ENCODE results near the gene KIF9. TPM values are rescaled to one million over a fixed set of nuclear protein-coding genes. Genes with fewer than 3 reads are reported as not detected.
"Not testable (repeated sequence)": the region's sequence is repeated elsewhere in the genome, so short reads cannot be mapped to it uniquely, and the experiment has no call there.

Gene KIF9
- total RNA-seq, 4 donors from 2014 or later, result 5.4 to 7.3 (median 6.4) TPM

DNA sequence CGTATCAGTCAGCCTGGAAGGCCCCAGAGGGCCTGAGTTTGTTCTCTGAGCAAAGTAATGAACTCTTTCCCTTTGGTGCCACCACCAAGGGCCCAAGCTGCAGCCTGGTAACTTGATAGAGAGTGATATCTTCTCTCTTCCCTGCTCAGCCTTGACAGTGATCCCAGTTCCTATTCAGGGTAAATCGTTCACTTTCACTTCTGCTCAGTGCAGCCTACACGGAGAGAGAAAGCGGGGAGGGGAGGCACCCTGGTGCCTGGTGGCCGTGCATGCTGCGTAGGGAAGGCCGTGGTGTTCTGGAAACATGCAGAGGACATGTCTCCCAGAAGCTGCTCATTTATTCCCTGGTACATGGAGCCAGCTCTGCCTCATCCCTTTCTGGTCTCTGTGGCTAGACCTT is 54.9 kb downstream of the KIF9 start:
- TF ChIP-seq, protein P1, sequence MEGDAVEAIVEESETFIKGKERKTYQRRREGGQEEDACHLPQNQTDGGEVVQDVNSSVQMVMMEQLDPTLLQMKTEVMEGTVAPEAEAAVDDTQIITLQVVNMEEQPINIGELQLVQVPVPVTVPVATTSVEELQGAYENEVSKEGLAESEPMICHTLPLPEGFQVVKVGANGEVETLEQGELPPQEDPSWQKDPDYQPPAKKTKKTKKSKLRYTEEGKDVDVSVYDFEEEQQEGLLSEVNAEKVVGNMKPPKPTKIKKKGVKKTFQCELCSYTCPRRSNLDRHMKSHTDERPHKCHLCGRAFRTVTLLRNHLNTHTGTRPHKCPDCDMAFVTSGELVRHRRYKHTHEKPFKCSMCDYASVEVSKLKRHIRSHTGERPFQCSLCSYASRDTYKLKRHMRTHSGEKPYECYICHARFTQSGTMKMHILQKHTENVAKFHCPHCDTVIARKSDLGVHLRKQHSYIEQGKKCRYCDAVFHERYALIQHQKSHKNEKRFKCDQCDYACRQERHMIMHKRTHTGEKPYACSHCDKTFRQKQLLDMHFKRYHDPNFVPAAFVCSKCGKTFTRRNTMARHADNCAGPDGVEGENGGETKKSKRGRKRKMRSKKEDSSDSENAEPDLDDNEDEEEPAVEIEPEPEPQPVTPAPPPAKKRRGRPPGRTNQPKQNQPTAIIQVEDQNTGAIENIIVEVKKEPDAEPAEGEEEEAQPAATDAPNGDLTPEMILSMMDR (IDR thresholded peaks at IDR 0.05), result no peak
- TF ChIP-seq POLR2A (IDR thresholded peaks at IDR 0.05; ENCODE audit: low read depth) (no peak), EP300 (IDR thresholded peaks at IDR 0.05) (no peak), POLR2AphosphoS5 (IDR thresholded peaks at IDR 0.05) (no peak)
- no peaks in the 10 kb centered on the region for H3K36me3 ChIP-seq
- intact Hi-C loops (cut with DNase I), result no loop called here
- no peaks in the 10 kb centered on the region for H3K4me1 ChIP-seq
- DNase-seq (ENCODE audit: extremely low spot score), result no peak
- no peak overlapping the region for H3K27ac ChIP-seq (replicated peaks in 1 of 4)
- H3K9me3 ChIP-seq, result no peaks in the 10 kb centered on the region
- H3K27me3 ChIP-seq, result no peaks in the 10 kb centered on the region
- H3K4me3 ChIP-seq, result no peak overlapping the region
- 68% methylated on average over 7 of the region's 7 CpGs for WGBS

DNA sequence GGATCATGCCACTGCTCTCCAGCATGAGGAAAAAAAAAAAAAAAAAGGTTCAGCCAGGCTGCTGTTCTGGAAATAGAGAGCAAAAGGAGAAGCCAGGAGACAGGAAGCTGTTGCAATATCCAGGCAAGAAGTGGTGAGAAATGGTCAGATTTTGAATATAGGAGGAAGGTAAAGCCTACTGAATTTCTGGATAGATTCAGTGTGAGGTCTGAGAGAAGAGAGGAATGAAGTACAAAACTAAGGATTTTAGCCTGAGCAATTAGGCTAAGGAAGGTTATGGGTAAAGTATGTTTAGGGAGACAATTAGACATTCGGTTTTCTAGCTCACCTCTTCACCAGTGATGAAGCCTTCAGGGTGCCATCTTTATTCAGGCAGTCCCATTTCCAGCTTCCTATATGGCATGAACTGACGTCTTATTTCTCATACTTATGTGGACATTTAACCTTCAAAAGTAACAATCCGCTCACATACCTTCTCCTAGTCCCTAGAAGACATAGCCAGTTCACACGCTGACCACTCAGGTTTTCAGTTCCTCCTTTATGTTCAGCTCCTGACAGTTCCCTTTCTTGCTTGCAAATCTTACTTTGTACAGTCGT is 57.2 kb downstream of the KIF9 start:
- H3K36me3 ChIP-seq, result no peaks in the 10 kb centered on the region
- intact Hi-C loops (cut with DNase I), result no loop called here
- no peak for DNase-seq (ENCODE audit: extremely low spot score)
- 81% methylated on average over 5 of the region's 5 CpGs for WGBS
- TF ChIP-seq POLR2AphosphoS5 (IDR thresholded peaks at IDR 0.05) (no peak), EP300 (IDR thresholded peaks at IDR 0.05) (no peak), POLR2A (IDR thresholded peaks at IDR 0.05; ENCODE audit: low read depth) (no peak)
- TF ChIP-seq, protein P1 (IDR thresholded peaks at IDR 0.05), result no peak
- no peaks in the 10 kb centered on the region for H3K27me3 ChIP-seq
- H3K9me3 ChIP-seq, result no peaks in the 10 kb centered on the region
- no peaks in the 10 kb centered on the region for H3K4me1 ChIP-seq
- no peak overlapping the region for H3K27ac ChIP-seq (replicated peaks in 1 of 4)
- no peak overlapping the region for H3K4me3 ChIP-seq

DNA sequence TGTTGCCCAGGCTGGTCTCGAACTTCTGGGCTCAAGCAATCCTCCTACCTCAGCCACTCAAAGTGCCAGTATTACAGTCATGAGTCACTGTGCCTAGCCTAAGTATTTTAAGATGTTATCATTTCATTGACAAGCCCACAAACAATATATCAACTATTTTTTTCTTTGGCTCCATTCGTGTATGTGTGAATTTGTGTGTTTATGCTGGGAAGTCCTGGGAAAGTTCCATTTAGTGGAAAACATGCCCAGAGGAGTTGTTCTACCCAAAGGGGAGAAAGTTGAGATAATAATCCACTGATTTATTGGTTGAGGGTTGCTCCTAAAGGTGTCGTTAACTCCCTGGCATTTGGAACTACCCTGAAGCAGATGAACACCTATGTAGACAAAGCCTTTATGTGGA is 58.8 kb downstream of the KIF9 start:
- no peak for DNase-seq (ENCODE audit: extremely low spot score)
- TF ChIP-seq POLR2A (IDR thresholded peaks at IDR 0.05; ENCODE audit: low read depth) (no peak), POLR2AphosphoS5 (IDR thresholded peaks at IDR 0.05) (no peak), EP300 (IDR thresholded peaks at IDR 0.05) (no peak)
- TF ChIP-seq, protein P1 (IDR thresholded peaks at IDR 0.05), result no peak
- H3K4me3 ChIP-seq, result no peak overlapping the region
- 81% methylated on average over 3 of the region's 3 CpGs for WGBS
- no peaks in the 10 kb centered on the region for H3K4me1 ChIP-seq
- intact Hi-C loops (cut with DNase I), result no loop called here
- H3K36me3 ChIP-seq, result no peaks in the 10 kb centered on the region
- H3K27ac ChIP-seq (replicated peaks in 1 of 4), result no peak overlapping the region
- H3K9me3 ChIP-seq, result no peaks in the 10 kb centered on the region
- no peaks in the 10 kb centered on the region for H3K27me3 ChIP-seq

DNA sequence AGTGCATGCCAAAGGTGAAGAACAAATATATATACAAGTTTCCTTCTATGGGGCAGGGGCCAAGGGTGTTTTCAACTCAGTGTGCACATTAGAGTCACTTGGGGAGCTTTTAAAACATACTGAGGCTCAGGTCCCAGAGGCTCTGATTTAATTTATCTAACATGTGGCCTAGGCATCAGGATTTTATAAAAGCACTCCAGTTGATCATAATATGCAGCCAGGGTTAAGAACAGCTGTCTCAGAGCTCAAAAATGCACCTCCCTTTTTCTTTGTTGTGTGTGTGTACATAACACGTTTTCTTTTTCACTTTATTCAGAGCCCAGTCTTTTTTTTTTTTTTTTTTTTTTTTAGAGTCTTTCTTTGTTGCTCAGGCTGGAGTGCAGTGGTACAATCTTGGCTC is 60.8 kb downstream of the KIF9 start:
- 55% methylated on average over 1 of the region's 1 CpG for WGBS
- no peaks in the 10 kb centered on the region for H3K4me1 ChIP-seq
- no peaks in the 10 kb centered on the region for H3K9me3 ChIP-seq
- DNase-seq (ENCODE audit: extremely low spot score), result no peak
- H3K27ac ChIP-seq (replicated peaks in 1 of 4), result no peak overlapping the region
- H3K36me3 ChIP-seq, result no peaks in the 10 kb centered on the region
- intact Hi-C loops (cut with DNase I), result no loop called here
- TF ChIP-seq, protein P1 (IDR thresholded peaks at IDR 0.05), result no peak
- TF ChIP-seq EP300 (IDR thresholded peaks at IDR 0.05), result no peak
- no peak for TF ChIP-seq POLR2A (IDR thresholded peaks at IDR 0.05; ENCODE audit: low read depth)
- TF ChIP-seq POLR2AphosphoS5 (IDR thresholded peaks at IDR 0.05), result no peak
- H3K4me3 ChIP-seq, result no peak overlapping the region
- no peaks in the 10 kb centered on the region for H3K27me3 ChIP-seq

DNA sequence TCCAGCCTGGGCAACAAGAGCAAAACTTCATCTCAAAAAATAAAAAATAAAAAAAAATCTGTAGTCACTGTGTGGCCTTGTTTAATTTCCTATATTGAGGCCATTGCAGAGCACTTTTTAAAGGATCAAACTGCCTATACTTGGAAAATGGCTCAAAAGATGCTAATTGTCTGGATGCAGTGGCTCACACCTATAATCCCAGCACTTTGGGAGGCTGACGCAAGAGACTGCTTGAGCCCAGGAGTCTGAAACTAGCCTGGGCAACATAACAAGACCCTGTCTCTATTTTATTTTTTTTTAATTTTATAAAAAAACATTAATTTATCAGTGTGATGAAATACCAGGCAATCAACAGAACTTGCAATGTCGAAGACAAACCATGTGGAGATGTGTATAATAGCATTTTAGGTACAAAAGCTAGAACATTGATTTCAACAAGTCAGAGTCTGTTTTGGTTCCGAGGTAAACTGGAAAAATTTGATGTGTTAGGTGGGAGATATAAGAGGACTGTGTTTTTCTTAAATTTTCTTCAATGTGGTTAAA is 71.7 kb downstream of the KIF9 start:
- no peak for DNase-seq (ENCODE audit: extremely low spot score)
- Histone ChIP-seq H3K9me3 (no peaks in the 10 kb centered on the region), H3K4me3 (no peak overlapping the region), H3K27me3 (no peaks in the 10 kb centered on the region), H3K27ac (replicated peaks in 1 of 4) (no peak overlapping the region), H3K4me1 (no peaks in the 10 kb centered on the region), H3K36me3 (no peaks in the 10 kb centered on the region)
- TF ChIP-seq POLR2AphosphoS5 (IDR thresholded peaks at IDR 0.05) (no peak), EP300 (IDR thresholded peaks at IDR 0.05) (no peak), POLR2A (IDR thresholded peaks at IDR 0.05; ENCODE audit: low read depth) (no peak)
- TF ChIP-seq, protein P1 (IDR thresholded peaks at IDR 0.05), result no peak
- intact Hi-C loops (cut with DNase I), result no loop called here
- 93% methylated on average over 3 of the region's 3 CpGs for WGBS

DNA sequence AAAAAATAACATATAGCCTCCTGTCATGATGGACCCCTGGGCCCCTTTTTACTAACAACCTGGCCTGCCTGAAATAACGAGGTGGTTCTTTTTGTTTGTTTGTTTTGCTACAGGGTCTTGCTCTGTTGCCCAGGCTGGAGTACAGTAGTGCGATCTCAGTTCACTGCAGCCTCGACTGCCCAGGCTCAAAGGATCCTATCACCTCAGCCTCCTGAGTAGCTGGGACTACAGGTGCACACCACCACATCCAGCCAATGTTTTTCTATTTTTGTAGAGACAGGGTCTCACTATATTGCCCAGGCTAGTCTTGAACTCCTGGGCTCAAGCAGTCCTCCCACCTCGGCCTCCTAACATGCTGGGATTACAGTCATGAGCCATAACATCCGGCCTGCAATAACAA is 76.6 kb downstream of the KIF9 start:
- intact Hi-C loops (cut with DNase I); H3K4me1 ChIP-seq; H3K36me3 ChIP-seq; H3K4me3 ChIP-seq; H3K9me3 ChIP-seq; DNase-seq (ENCODE audit: extremely low spot score); H3K27me3 ChIP-seq; H3K27ac ChIP-seq (replicated peaks in 1 of 4): not testable (repeated sequence)
- WGBS, result 91% methylated on average over 5 of the region's 5 CpGs
